Peyer's patch (tissue), 4 donors: ENCODE data around the gene ZNF141. TPM values are rescaled to one million over a fixed set of nuclear protein-coding genes. Genes with fewer than 3 reads are reported as not detected.

Experiments used
- DNase-seq, 3 donors: peaks; one replicate each; pipeline ENCODE4 v3.0.0-alpha.2; 2017 to 2019
- H3K27ac ChIP-seq, 4 donors: fragments of 200-600 bp; sonication (generic); one replicate each; pipeline ENCODE4 v1.5.1; 2016 to 2019
- H3K27me3 ChIP-seq, 2 donors: fragments of 200-600 bp; sonication (generic); one replicate each; pipeline ENCODE4 v1.5.1; 2019
- H3K36me3 ChIP-seq, 3 donors: fragments of 200-600 bp; sonication (generic); one replicate each; pipeline ENCODE4 v1.5.1; 2016 to 2019
- H3K4me1 ChIP-seq, 4 donors: fragments of 200-600 bp; sonication (generic); one replicate each; pipeline ENCODE4 v1.5.1; 2016 to 2019
- H3K4me3 ChIP-seq, 4 donors: fragments of 200-600 bp; sonication (generic); 1 replicate in 3 of 4; 2 replicates in 1 of 4; pipeline ENCODE4 v1.5.1; 2016 to 2019; ENCODE audit warnings: mild to moderate bottlenecking in 1 of 4
- H3K9me3 ChIP-seq, 4 donors: fragments of 200-600 bp; sonication (generic); one replicate each; pipeline ENCODE4 v1.5.1; 2016 to 2019; ENCODE audit warnings: mild to moderate bottlenecking in 1 of 4
- CTCF ChIP-seq, 6 experiments: fragments of 450-650 bp in 4 of 6; fragments of 200-600 bp in 2 of 6; sonication (generic) in 1 of 6; IDR thresholded peaks; one replicate each; pipeline ENCODE4 v1.5.1; 2017 to 2019; ENCODE audit warnings: antibody characterized with exemption in 6 of 6, mild to moderate bottlenecking in 3 of 6, moderate library complexity in 1 of 6
- POLR2A ChIP-seq, 2 donors: fragments of 450-650 bp; IDR thresholded peaks; one replicate each; pipeline ENCODE4 v1.5.1; 2017; ENCODE audit warnings: antibody characterized with exemption in 2 of 2, mild to moderate bottlenecking in 2 of 2, moderate library complexity in 2 of 2
- total RNA-seq, 4 donors: library from RNA; depleted of rRNA; stranded (reverse); fragments of >200 nt; gene quantifications; one replicate each; pipeline ENCODE4 v1.1.0, GENCODE V29; 2016

The ZNF141 gene
- total RNA-seq, 4 donors from 2014 or later: 24.3 to 87.5 (median 31.2) TPM

DNA sequence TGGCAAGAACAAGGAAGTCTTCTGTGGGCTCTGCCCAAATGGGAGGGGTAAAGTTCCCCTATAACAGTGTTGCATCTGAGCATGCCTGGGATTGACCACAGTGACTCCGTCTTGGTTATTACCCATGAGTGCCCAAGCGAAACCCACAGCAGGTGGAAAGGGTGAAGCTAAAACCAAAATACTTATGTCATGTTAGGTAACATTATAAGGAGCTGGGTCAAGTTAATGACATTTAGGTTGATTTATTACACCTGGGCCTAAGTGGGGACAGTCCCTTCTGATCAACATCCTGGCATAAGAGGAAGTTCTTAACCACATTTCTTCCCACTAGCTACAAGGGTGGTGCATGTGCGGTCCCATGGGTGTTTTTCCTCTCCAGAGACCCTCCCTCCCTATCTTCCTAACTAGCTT, 31.1 kb upstream of the ZNF141 start:
- Histone ChIP-seq H3K4me3 (no peak overlapping the region), H3K27ac (no peak overlapping the region), H3K9me3 (peaks cover 0 to 24% (median 8%) of the 10 kb centered on the region in 4 donors), H3K36me3 (no peaks in the 10 kb centered on the region), H3K27me3 (no peaks in the 10 kb centered on the region), H3K4me1 (no peaks in the 10 kb centered on the region)
- DNase-seq: no peak
- TF ChIP-seq CTCF (IDR thresholded peaks at IDR 0.05) (no peak), POLR2A (IDR thresholded peaks at IDR 0.05) (no peak)

- H3K4me1 ChIP-seq: no peaks in the 10 kb centered on the region
- H3K27ac ChIP-seq: no peak overlapping the region
- H3K27me3 ChIP-seq: no peaks in the 10 kb centered on the region
- peaks cover 0 to 19% (median 3%) of the 10 kb centered on the region in 4 donors for H3K9me3 ChIP-seq
- H3K36me3 ChIP-seq: no peaks in the 10 kb centered on the region
- no peak for TF ChIP-seq POLR2A (IDR thresholded peaks at IDR 0.05)
- no peak for TF ChIP-seq CTCF (IDR thresholded peaks at IDR 0.05)
- no peak for DNase-seq
- H3K4me3 ChIP-seq: no peak overlapping the region
These were observed 27.8 kb upstream of the ZNF141 start for GRCh38 chr4:309807-310206.

DNA sequence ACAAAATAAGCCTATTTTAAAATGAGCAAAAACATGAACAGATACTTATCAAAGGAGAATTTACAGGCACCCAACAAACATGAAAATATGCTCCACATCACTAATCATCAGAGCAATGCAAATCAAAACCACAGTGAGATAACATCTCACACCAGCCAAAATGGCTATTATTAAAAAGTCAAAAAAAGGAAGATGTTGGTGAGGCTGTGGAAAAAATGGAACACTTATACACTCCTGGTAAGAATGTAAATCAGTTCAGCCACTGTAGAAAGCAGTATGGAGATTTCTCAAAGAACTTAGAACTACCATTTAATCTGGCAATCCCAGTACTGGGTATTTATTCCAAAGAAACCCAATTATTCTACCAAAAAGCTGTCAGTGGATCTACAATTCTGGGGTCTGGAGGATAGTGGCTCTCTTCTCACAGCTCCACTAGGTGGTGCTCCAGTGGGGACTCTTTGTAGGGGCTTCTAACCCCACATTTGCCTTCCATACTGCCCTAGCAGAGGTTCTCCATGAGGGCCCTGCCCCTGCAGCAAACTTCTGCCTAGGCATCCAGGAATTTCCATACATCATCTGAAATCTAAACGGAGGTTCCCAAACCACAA, 23.2 kb upstream of the ZNF141 start:
- no peak for TF ChIP-seq POLR2A (IDR thresholded peaks at IDR 0.05)
- no peak for TF ChIP-seq CTCF (IDR thresholded peaks at IDR 0.05)
- Histone ChIP-seq H3K36me3 (no peaks in the 10 kb centered on the region), H3K27me3 (no peaks in the 10 kb centered on the region), H3K27ac (no peak overlapping the region), H3K4me3 (no peak overlapping the region), H3K9me3 (peaks cover 0 to 8% (median 0%) of the 10 kb centered on the region in 4 donors), H3K4me1 (no peaks in the 10 kb centered on the region)
- no peak for DNase-seq

- no peak overlapping the region for H3K27ac ChIP-seq
- H3K4me3 ChIP-seq: no peak overlapping the region
- TF ChIP-seq POLR2A (IDR thresholded peaks at IDR 0.05) (no peak), CTCF (IDR thresholded peaks at IDR 0.05) (no peak)
- no peaks in the 10 kb centered on the region for H3K4me1 ChIP-seq
- no peaks in the 10 kb centered on the region for H3K27me3 ChIP-seq
- DNase-seq: no peak
- no peaks in the 10 kb centered on the region for H3K36me3 ChIP-seq
- peaks cover 0 to 27% (median 0%) of the 10 kb centered on the region in 4 donors for H3K9me3 ChIP-seq
These were observed 8.9 kb upstream of the ZNF141 start for GRCh38 chr4:328729-329128.

- no peaks in the 10 kb centered on the region for H3K36me3 ChIP-seq
- peaks cover 0 to 9% (median 0%) of the 10 kb centered on the region in 4 donors for H3K9me3 ChIP-seq
- H3K27ac ChIP-seq: peak overlapping the region in 1 of 4 donors; percentile 93
- DNase-seq: no peak
- no peaks in the 10 kb centered on the region for H3K27me3 ChIP-seq
- no peak overlapping the region for H3K4me3 ChIP-seq
- no peak for TF ChIP-seq CTCF (IDR thresholded peaks at IDR 0.05)
- TF ChIP-seq POLR2A (IDR thresholded peaks at IDR 0.05): no peak
- H3K4me1 ChIP-seq: peaks cover 0 to 12% (median 7%) of the 10 kb centered on the region in 4 donors
These were observed 2.1 kb upstream of the ZNF141 start for GRCh38 chr4:335515-335914.
